Right lobe of liver (tissue), 6 donors: Measurements from ENCODE around the gene TGM3. TPM values are rescaled to one million over a fixed set of nuclear protein-coding genes. Genes with fewer than 3 reads are reported as not detected.

Experiments
- ATAC-seq, 4 donors: fragments of 200-7000 bp; cut with Tn5 transposase; one replicate each; pipeline ENCODE4 v1.9.1; 2020; ENCODE audit warnings: mild to moderate bottlenecking in 4 of 4, moderate library complexity in 4 of 4
- DNase-seq, 3 donors: peaks; one replicate each; pipeline ENCODE4 v3.0.0-alpha.2; 2020
- H3K27ac ChIP-seq, 3 donors: fragments of 200-600 bp; one replicate each; pipeline ENCODE4 v1.8.0; 2022
- H3K27me3 ChIP-seq, 2 donors: fragments of 200-600 bp; one replicate each; pipeline ENCODE4 v1.8.0; 2022
- H3K36me3 ChIP-seq, 4 donors: fragments of 200-600 bp; sonication (generic) in 1 of 4; one replicate each; pipeline versions ENCODE4 v1.5.1 to v1.8.0; 2017 to 2022; ENCODE audit warnings: control low read depth in 1 of 4
- H3K4me1 ChIP-seq, 4 donors: fragments of 200-600 bp; sonication (generic) in 1 of 4; one replicate each; pipeline versions ENCODE4 v1.5.1 to v1.8.0; 2017 to 2022; ENCODE audit warnings: control low read depth in 1 of 4
- H3K4me3 ChIP-seq, 3 donors: fragments of 200-600 bp; one replicate each; pipeline ENCODE4 v1.8.0; 2022
- H3K9me3 ChIP-seq, 4 donors: fragments of 200-600 bp; sonication (generic) in 1 of 4; one replicate each; pipeline versions ENCODE4 v1.5.1 to v1.8.0; 2017 to 2022; ENCODE audit warnings: control low read depth in 1 of 4
- CTCF ChIP-seq, 4 donors: fragments of 200-600 bp in 3 of 4; fragments of 450-650 bp in 1 of 4; IDR thresholded peaks; one replicate each; pipeline versions ENCODE4 v1.5.1 to v1.8.0; 2016 to 2022; ENCODE audit warnings: antibody characterized with exemption in 4 of 4, mild to moderate bottlenecking in 2 of 4
- POLR2A ChIP-seq: fragments of 450-650 bp; IDR thresholded peaks from one replicate; pipeline ENCODE4 v1.6.1; 2017; ENCODE audit warnings: antibody characterized with exemption, mild to moderate bottlenecking
- WGBS: methylation state at CpG from one replicate; pipeline ENCODE4 v1.1.6; 2018; ENCODE audit warnings: low coverage, low lambda C conversion rate; ENCODE audit not compliant: insufficient coverage; ENCODE audit errors: missing lambda C conversion rate; 5-methylcytosine and 5-hydroxymethylcytosine counted together
- intact Hi-C, 2 donors: fragments of 100-400 bp; cut with DNase I; formaldehyde crosslinking; loops; one replicate each; pipeline versions ENCODE4 v1.11.2 to v1.14.1; 2022
- total RNA-seq, 6 experiments: library from RNA; depleted of rRNA in 2 of 6; stranded (reverse); fragments of >200 nt in 2 of 6; fragmentation: NEBNext Ultra II Directional in 3 of 6; extraction: Animal tissue kit (Norgen Biotek cat#: 25700) in 3 of 6; gene quantifications; one replicate each; pipeline versions ENCODE4 v1.1.0 to v1.2.4, GENCODE V29; 2016 to 2023
- donor health status: DM: no; HTN: yes; CAD: no.
- donor health status: DM: no; HTN: no; CAD: no.
- donor health status: DM: no; HTN: no; CAD: no.
- donor health status: DM: no; HTN: yes; CAD: no.
- donor health status: DM: no; HTN: yes; CAD: no.

TGM3 gene
- total RNA-seq, 6 experiments from 2014 or later = 0.15 to 3.0 (median 0.30) TPM; not detected in 2

- H3K4me1 ChIP-seq = peaks cover 0 to 17% (median 8%) of the 10 kb centered on the region in 4 donors
- H3K4me3 ChIP-seq = no peak overlapping the region
- no peaks in the 10 kb centered on the region for H3K9me3 ChIP-seq
- intact Hi-C loops = no loop called here
- no peak for TF ChIP-seq POLR2A
- H3K36me3 ChIP-seq = no peaks in the 10 kb centered on the region
- DNase-seq (peak in 1 of 3 donors; percentile 1), ATAC-seq (no peak)
- no peaks in the 10 kb centered on the region for H3K27me3 ChIP-seq
- 83% methylated on average over 2 of the region's 2 CpGs for WGBS
- H3K27ac ChIP-seq = no peak overlapping the region
These were observed 27.2 kb downstream of the TGM3 start for GRCh38 chr20:2323051-2323450.

GRCh38 chr20:2326046-2326445, 30.2 kb downstream of the TGM3 start:
- Histone ChIP-seq H3K4me1 (peaks cover 0 to 21% (median 10%) of the 10 kb centered on the region in 4 donors), H3K27ac (no peak overlapping the region), H3K27me3 (no peaks in the 10 kb centered on the region), H3K4me3 (no peak overlapping the region), H3K9me3 (no peaks in the 10 kb centered on the region), H3K36me3 (no peaks in the 10 kb centered on the region)
- intact Hi-C loops = no loop called here
- 60% methylated on average over 1 of the region's 2 CpGs for WGBS
- ATAC-seq = no peak
- TF ChIP-seq CTCF (IDR thresholded peaks at IDR 0.05) = no peak
- TF ChIP-seq POLR2A = no peak
- DNase-seq = no peak

GRCh38 chr20:2327620-2328555, 32.1 kb downstream of the TGM3 start:
- ATAC-seq (no peak), DNase-seq (no peak)
- intact Hi-C loops = no loop called here
- no peak overlapping the region for H3K4me3 ChIP-seq
- no peaks in the 10 kb centered on the region for H3K36me3 ChIP-seq
- WGBS = 95% methylated on average over 7 of the region's 30 CpGs
- H3K9me3 ChIP-seq = no peaks in the 10 kb centered on the region
- H3K27ac ChIP-seq = no peak overlapping the region
- H3K4me1 ChIP-seq = peaks cover 0 to 13% (median 5%) of the 10 kb centered on the region in 4 donors
- H3K27me3 ChIP-seq = no peaks in the 10 kb centered on the region
- no peak for TF ChIP-seq CTCF (IDR thresholded peaks at IDR 0.05)
- no peak for TF ChIP-seq POLR2A

GRCh38 chr20:2329286-2329685, 33.5 kb downstream of the TGM3 start:
- intact Hi-C loops = no loop called here
- no peak for TF ChIP-seq POLR2A
- TF ChIP-seq CTCF (IDR thresholded peaks at IDR 0.05) = no peak
- no peak overlapping the region for H3K4me3 ChIP-seq
- H3K4me1 ChIP-seq = peaks cover 0 to 13% (median 5%) of the 10 kb centered on the region in 4 donors
- no peaks in the 10 kb centered on the region for H3K27me3 ChIP-seq
- 81% methylated on average over 3 of the region's 5 CpGs for WGBS
- H3K27ac ChIP-seq = no peak overlapping the region
- no peaks in the 10 kb centered on the region for H3K36me3 ChIP-seq
- DNase-seq (peak in 1 of 3 donors; percentile 44), ATAC-seq (peak; percentile 79 to 92 (median 86))
- no peaks in the 10 kb centered on the region for H3K9me3 ChIP-seq

- H3K27me3 ChIP-seq = no peaks in the 10 kb centered on the region
- H3K9me3 ChIP-seq = no peaks in the 10 kb centered on the region
- no peaks in the 10 kb centered on the region for H3K36me3 ChIP-seq
- DNase-seq (peak in 1 of 3 donors; percentile 35), ATAC-seq (peak in 1 of 4 donors; percentile 14)
- intact Hi-C loops = no loop called here
- no peak overlapping the region for H3K4me3 ChIP-seq
- H3K4me1 ChIP-seq = peaks cover 0 to 13% (median 5%) of the 10 kb centered on the region in 4 donors
- no peak for TF ChIP-seq POLR2A
- no peak for TF ChIP-seq CTCF (IDR thresholded peaks at IDR 0.05)
- H3K27ac ChIP-seq = no peak overlapping the region
- WGBS = 100% methylated on average over 2 of the region's 3 CpGs
These were observed 34.4 kb downstream of the TGM3 start for GRCh38 chr20:2330090-2330695.
